A549 (cell line): ENCODE data around the gene IGSF22. TPM values are rescaled to one million over a fixed set of nuclear protein-coding genes. Genes with fewer than 3 reads are reported as not detected.

ENCODE experiments used
- ATAC-seq, 2 experiments: fragments of 200-7000 bp in 1 of 2; fragments of >200 bp in 1 of 2; cut with Nextera tagmentation in 1 of 2; cut with Tn5 transposase in 1 of 2; 3 replicates each; pipeline versions ENCODE4 v1.8.0 to v1.9.1; 2018 to 2020; ENCODE audit warnings: mild to moderate bottlenecking in 1 of 2, moderate library complexity in 1 of 2
- CTCF ChIA-PET: fragments of 300-600 bp; sonication (Branson Sonifier 250); formaldehyde crosslinking; extraction: SDS; loops from one replicate; lab custom pipeline; 2021; ENCODE audit warnings: antibody characterized with exemption, inconsistent platforms; lab: Yijun Ruan, JAX
- POLR2A ChIA-PET: fragments of 350-600 bp; formaldehyde crosslinking; extraction: SDS; loops from one replicate; lab custom pipeline; 2021; ENCODE audit warnings: antibody characterized with exemption, inconsistent platforms; lab: Yijun Ruan, JAX
- DNase-seq, 2 experiments: peaks; one replicate each; pipeline versions ENCODE4 v3.0.0 to v3.0.0-alpha.2; 2011 to 2016; ENCODE audit warnings: low read depth in 1 of 2, low spot score in 1 of 2
- FAIRE-seq: peaks from 2 replicates; lab custom pipeline; 2011; peaks lifted over from hg19 to GRCh38; lab: Jason Lieb, UNC
- H3K27ac ChIP-seq, 2 experiments: fragments of >200 bp; sonication (Bioruptor Twin); formaldehyde crosslinking; 3 replicates each; pipeline ENCODE4 v1.5.1; 2016 to 2017
- H3K4me1 ChIP-seq: fragments of >200 bp; sonication (Bioruptor Twin); formaldehyde crosslinking; 3 replicates; pipeline ENCODE4 v1.6.1; 2016
- H3K4me2 ChIP-seq: fragments of >200 bp; sonication (Bioruptor Twin); formaldehyde crosslinking; 3 replicates; pipeline ENCODE4 v1.6.1; 2016
- H3K4me3 ChIP-seq: fragments of >200 bp; sonication (Bioruptor Twin); formaldehyde crosslinking; 3 replicates; pipeline ENCODE4 v1.5.1; 2016
- H3K9me3 ChIP-seq: fragments of >200 bp; sonication (Bioruptor Twin); formaldehyde crosslinking; 3 replicates; pipeline ENCODE4 v1.6.1; 2016
- ATOH8 ChIP-seq: fragments of 250-450 bp; sonication (Bioruptor Pico); IDR thresholded peaks from 2 replicates; pipeline ENCODE4 v1.5.0; 2020; ENCODE audit warnings: low read depth, mild to moderate bottlenecking, moderate library complexity
- BCL3 ChIP-seq: fragments of >200 bp; sonication (Bioruptor Twin); formaldehyde crosslinking; IDR thresholded peaks from 3 replicates; pipeline ENCODE4 v1.6.1; 2016
- BHLHE40 ChIP-seq: IDR thresholded peaks from 2 replicates; pipeline ENCODE4 v1.6.1; 2012; ENCODE audit warnings: low read depth, low read length, inconsistent platforms
- CHD2 ChIP-seq: fragments of 150-350 bp; IDR thresholded peaks from 2 replicates; pipeline ENCODE4 v1.6.1; 2014; ENCODE audit warnings: low read length; ENCODE audit not compliant: partially characterized antibody
- EHF ChIP-seq: fragments of 250-450 bp; sonication (Bioruptor Pico); IDR thresholded peaks from 2 replicates; pipeline ENCODE4 v1.5.0; 2020; ENCODE audit warnings: mild to moderate bottlenecking
- ELK1 ChIP-seq: fragments of 150-350 bp; IDR thresholded peaks from 2 replicates; pipeline ENCODE4 v1.6.1; 2014; ENCODE audit warnings: low read depth, mild to moderate bottlenecking, low read length
- FOSL2 ChIP-seq, 2 experiments: fragments of 450-650 bp in 1 of 2; fragments of >200 bp in 1 of 2; sonication (Bioruptor Twin) in 1 of 2; formaldehyde crosslinking; IDR thresholded peaks; 2 replicates each; pipeline versions ENCODE4 v1.5.0 to v1.6.1; 2016 to 2020; ENCODE audit warnings: mild to moderate bottlenecking in 1 of 2, moderate library complexity in 1 of 2
- FOXS1 ChIP-seq: fragments of 250-450 bp; sonication (Bioruptor Pico); IDR thresholded peaks from 2 replicates; pipeline ENCODE4 v1.5.0; 2020; ENCODE audit warnings: mild to moderate bottlenecking, moderate library complexity
- HOXA7 ChIP-seq: fragments of 250-450 bp; sonication (Bioruptor Pico); IDR thresholded peaks from 2 replicates; pipeline ENCODE4 v1.5.0; 2020; ENCODE audit warnings: mild to moderate bottlenecking, moderate library complexity
- MYC ChIP-seq: IDR thresholded peaks from 2 replicates; pipeline ENCODE4 v1.6.1; 2012; ENCODE audit warnings: mild to moderate bottlenecking, inconsistent platforms, low read length, improper control_type of control experiment, borderline replicate concordance
- NFE2L2 ChIP-seq: fragments of 150-350 bp; conservative IDR thresholded peaks from 2 replicates; pipeline ENCODE4 v1.6.1; 2014; ENCODE audit warnings: low read length
- POLR2A ChIP-seq: IDR thresholded peaks from 2 replicates; pipeline ENCODE4 v1.6.1; 2012; ENCODE audit warnings: mild to moderate bottlenecking, low read length
- REST ChIP-seq: fragments of 200-600 bp; sonication (generic); IDR thresholded peaks from 2 replicates; pipeline ENCODE4 v1.6.1; 2016; ENCODE audit warnings: antibody characterized with exemption, mild to moderate bottlenecking, moderate library complexity
- SREBF2 ChIP-seq: fragments of 450-650 bp; IDR thresholded peaks from 2 replicates; pipeline ENCODE4 v1.6.1; 2014; ENCODE audit warnings: mild to moderate bottlenecking, moderate library complexity
- USF2 ChIP-seq: fragments of 450-650 bp; IDR thresholded peaks from 2 replicates; pipeline ENCODE4 v1.6.1; 2014; ENCODE audit warnings: antibody characterized with exemption
- WGBS: methylation state at CpG from one replicate; pipeline ENCODE4 v1.1.6; 2017; ENCODE audit errors: missing lambda C conversion rate; 5-methylcytosine and 5-hydroxymethylcytosine counted together
- polyA plus RNA-seq, 4 experiments: library from polyadenylated mRNA; depleted of rRNA in 3 of 4; stranded (reverse); fragments of >200 nt; fragmentation: RNase III in 1 of 4; extraction: RNeasy Plus Mini Kit Qiagen cat#74134 plus additional on column Dnase treatment in 1 of 4; gene quantifications; 2 replicates in 3 of 4; 3 replicates in 1 of 4; pipeline ENCODE4 v1.2.3, GENCODE V29; 2011 to 2017

Gene IGSF22
- polyA plus RNA-seq, 2 of the 4 experiments (the other 2 are of a cell fraction): 0.06 TPM; not detected in 1

- POLR2A ChIA-PET: no interaction called here
- TF ChIP-seq HOXA7 (CRISPR knock-in tag): no peak
- TF ChIP-seq ELK1: no peak
- TF ChIP-seq POLR2A: no peak
- TF ChIP-seq MYC: no peak
- TF ChIP-seq BCL3: no peak
- TF ChIP-seq CHD2: no peak
- TF ChIP-seq REST: no peak
- TF ChIP-seq FOSL2 (IDR thresholded peaks at IDR 0.05): no peak
- TF ChIP-seq FOSL2 (CRISPR knock-in tag; IDR thresholded peaks at IDR 0.05): no peak
- peaks cover 4% of the 10 kb centered on the region; the same call in 1 of the 3 replicates for H3K4me1 ChIP-seq
- CTCF ChIA-PET: interaction anchor here (0.6 to 13.0 kb wide), 7 partner anchors 7 to 48 kb away, joined by 3 to 132 read pairs (median 3); no protein-coding TSS in a partner anchor
- DNase-seq (no peak), FAIRE-seq (no peak), ATAC-seq (no peak)
- H3K9me3 ChIP-seq: no peaks in the 10 kb centered on the region
- no peak overlapping the region for H3K27ac ChIP-seq
- no peak overlapping the region for H3K4me2 ChIP-seq
- no peak overlapping the region for H3K4me3 ChIP-seq
- WGBS: 49% methylated on average over 8 of the region's 8 CpGs
These were observed 43.9 kb upstream of the IGSF22 start for GRCh38 chr11:18769802-18770456.

GRCh38 chr11:18768978-18769377 lies 43.0 kb upstream of the IGSF22 start:
- Histone ChIP-seq H3K9me3 (no peaks in the 10 kb centered on the region), H3K4me1 (peaks cover 7% of the 10 kb centered on the region; the same call in 1 of the 3 replicates), H3K4me2 (no peak overlapping the region), H3K27ac (no peak overlapping the region), H3K4me3 (no peak overlapping the region)
- 72% methylated on average over 5 of the region's 5 CpGs for WGBS
- ChIA-PET CTCF (interaction anchor here (0.6 to 13.0 kb wide), 9 partner anchors 8 to 654 kb away, joined by 3 to 132 read pairs (median 3); no protein-coding TSS in a partner anchor), POLR2A (no interaction called here)
- FAIRE-seq (no peak), ATAC-seq (no peak), DNase-seq (no peak)
- no peak for TF ChIP-seq BHLHE40
- no peak for TF ChIP-seq ATOH8 (CRISPR knock-in tag)
- TF ChIP-seq SREBF2: no peak
- TF ChIP-seq FOXS1: no peak
- TF ChIP-seq NFE2L2: no peak
- no peak for TF ChIP-seq USF2
- TF ChIP-seq EHF: no peak
